Nephron (organoid): ENCODE measurements around the gene ZBED2.

ENCODE experiments used
- H3K27ac Mint-ChIP-seq, 3 experiments: 2 replicates each; pipeline ENCODE4 v1.8.0; 2020; ENCODE audit warnings: mixed read lengths in 3 of 3, mild to moderate bottlenecking in 2 of 3, moderate library complexity in 1 of 3
- H3K27me3 Mint-ChIP-seq: 2 replicates; pipeline ENCODE4 v1.8.0; 2021; ENCODE audit warnings: low read depth, mild to moderate bottlenecking, moderate library complexity, mixed read lengths
- H3K36me3 Mint-ChIP-seq: 2 replicates; pipeline ENCODE4 v1.8.0; 2020; ENCODE audit warnings: low read depth, mixed read lengths
- H3K4me1 Mint-ChIP-seq: 2 replicates; pipeline ENCODE4 v1.8.0; 2020; ENCODE audit warnings: mixed read lengths
- H3K4me3 Mint-ChIP-seq, 3 experiments: 2 replicates each; pipeline ENCODE4 v1.8.0; 2020; ENCODE audit warnings: mild to moderate bottlenecking in 3 of 3, mixed read lengths in 3 of 3, moderate library complexity in 2 of 3
- H3K9me3 Mint-ChIP-seq: 2 replicates; pipeline ENCODE4 v1.8.0; 2020; ENCODE audit warnings: mixed read lengths
- TF ChIP-seq, protein P1 (sequence below), 3 experiments: fragments of 200-600 bp; sonication (generic); IDR thresholded peaks; one replicate each; pipeline ENCODE4 v1.5.0; 2021; ENCODE audit warnings: antibody characterized with exemption in 3 of 3; ENCODE audit not compliant: unreplicated experiment in 3 of 3

ZBED2 gene

DNA sequence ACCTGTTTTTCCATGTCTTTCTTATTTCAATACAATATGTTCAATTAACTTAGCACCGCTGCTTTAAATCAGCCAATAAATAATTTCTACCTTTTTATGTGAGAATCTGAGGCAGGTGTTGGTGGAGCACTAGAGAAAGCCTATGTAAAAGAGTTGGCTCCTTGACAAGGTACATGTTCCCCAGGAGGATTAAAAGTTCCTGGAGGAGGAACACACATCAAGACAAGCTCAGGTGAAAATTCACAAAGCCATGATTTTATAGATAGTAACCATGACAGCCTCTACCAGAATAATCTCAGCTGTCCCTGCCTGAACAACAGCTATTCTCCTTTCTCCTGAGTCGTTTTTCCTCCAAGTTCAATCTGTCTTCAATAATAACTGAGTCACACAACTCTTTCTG is 3.4 kb upstream of the ZBED2 start:
- H3K4me3 Mint-ChIP-seq, result no peak overlapping the region
- no peak overlapping the region for H3K27ac Mint-ChIP-seq
- no peaks in the 10 kb centered on the region for H3K4me1 Mint-ChIP-seq
- H3K36me3 Mint-ChIP-seq, result no peaks in the 10 kb centered on the region
- no peaks in the 10 kb centered on the region for H3K9me3 Mint-ChIP-seq
- H3K27me3 Mint-ChIP-seq, result peaks cover 2% of the 10 kb centered on the region
- TF ChIP-seq, protein P1, sequence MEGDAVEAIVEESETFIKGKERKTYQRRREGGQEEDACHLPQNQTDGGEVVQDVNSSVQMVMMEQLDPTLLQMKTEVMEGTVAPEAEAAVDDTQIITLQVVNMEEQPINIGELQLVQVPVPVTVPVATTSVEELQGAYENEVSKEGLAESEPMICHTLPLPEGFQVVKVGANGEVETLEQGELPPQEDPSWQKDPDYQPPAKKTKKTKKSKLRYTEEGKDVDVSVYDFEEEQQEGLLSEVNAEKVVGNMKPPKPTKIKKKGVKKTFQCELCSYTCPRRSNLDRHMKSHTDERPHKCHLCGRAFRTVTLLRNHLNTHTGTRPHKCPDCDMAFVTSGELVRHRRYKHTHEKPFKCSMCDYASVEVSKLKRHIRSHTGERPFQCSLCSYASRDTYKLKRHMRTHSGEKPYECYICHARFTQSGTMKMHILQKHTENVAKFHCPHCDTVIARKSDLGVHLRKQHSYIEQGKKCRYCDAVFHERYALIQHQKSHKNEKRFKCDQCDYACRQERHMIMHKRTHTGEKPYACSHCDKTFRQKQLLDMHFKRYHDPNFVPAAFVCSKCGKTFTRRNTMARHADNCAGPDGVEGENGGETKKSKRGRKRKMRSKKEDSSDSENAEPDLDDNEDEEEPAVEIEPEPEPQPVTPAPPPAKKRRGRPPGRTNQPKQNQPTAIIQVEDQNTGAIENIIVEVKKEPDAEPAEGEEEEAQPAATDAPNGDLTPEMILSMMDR (IDR thresholded peaks at IDR 0.05; ENCODE audit: unreplicated experiment in 3 of 3), result no peak

DNA sequence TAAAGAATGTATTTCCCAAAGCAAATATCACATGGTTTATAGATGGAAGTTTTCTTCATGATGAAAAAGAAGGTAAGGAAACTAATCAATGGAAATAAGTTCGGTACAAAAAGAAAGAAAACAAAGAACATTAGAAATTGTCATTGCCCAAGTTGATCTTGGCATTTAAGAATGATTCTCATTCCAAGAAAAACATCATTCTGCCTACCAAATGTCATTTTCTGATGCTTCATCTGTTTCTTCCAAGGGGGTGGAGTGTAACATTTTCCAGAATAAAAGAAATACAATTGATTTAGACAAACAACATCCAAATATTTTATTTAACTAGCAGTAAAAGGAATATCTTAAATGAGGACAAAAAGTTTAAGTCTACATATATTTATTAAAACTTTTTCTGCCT is 3.0 kb upstream of the ZBED2 start:
- H3K27me3 Mint-ChIP-seq, result peaks cover 3% of the 10 kb centered on the region
- no peak overlapping the region for H3K4me3 Mint-ChIP-seq
- H3K36me3 Mint-ChIP-seq, result no peaks in the 10 kb centered on the region
- TF ChIP-seq, protein P1 (IDR thresholded peaks at IDR 0.05; ENCODE audit: unreplicated experiment in 3 of 3), result no peak
- no peaks in the 10 kb centered on the region for H3K4me1 Mint-ChIP-seq
- H3K9me3 Mint-ChIP-seq, result no peaks in the 10 kb centered on the region
- H3K27ac Mint-ChIP-seq, result no peak overlapping the region

DNA sequence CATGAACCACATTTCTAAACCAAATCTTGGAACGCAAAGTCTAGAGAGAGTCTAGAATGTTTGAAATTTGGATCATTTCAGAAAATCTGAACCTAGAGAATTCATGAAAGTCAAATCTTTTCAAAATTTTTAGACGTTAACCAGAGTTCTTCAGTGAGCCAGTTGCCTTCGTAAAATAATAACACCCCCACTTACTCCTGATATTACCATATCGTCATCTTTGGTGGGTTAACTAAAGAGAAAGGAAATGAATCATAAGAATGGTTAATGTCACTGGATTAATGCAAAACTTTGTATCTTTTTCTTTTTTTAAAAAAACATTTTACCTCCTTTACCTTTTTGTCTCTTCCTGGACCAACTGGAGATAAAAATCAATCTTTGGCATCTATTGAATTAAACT is 1.2 kb upstream of the ZBED2 start:
- H3K27ac Mint-ChIP-seq, result no peak overlapping the region
- peaks cover 3% of the 10 kb centered on the region for H3K27me3 Mint-ChIP-seq
- H3K9me3 Mint-ChIP-seq, result no peaks in the 10 kb centered on the region
- no peaks in the 10 kb centered on the region for H3K36me3 Mint-ChIP-seq
- no peaks in the 10 kb centered on the region for H3K4me1 Mint-ChIP-seq
- TF ChIP-seq, protein P1 (IDR thresholded peaks at IDR 0.05; ENCODE audit: unreplicated experiment in 3 of 3), result no peak
- H3K4me3 Mint-ChIP-seq, result no peak overlapping the region

DNA sequence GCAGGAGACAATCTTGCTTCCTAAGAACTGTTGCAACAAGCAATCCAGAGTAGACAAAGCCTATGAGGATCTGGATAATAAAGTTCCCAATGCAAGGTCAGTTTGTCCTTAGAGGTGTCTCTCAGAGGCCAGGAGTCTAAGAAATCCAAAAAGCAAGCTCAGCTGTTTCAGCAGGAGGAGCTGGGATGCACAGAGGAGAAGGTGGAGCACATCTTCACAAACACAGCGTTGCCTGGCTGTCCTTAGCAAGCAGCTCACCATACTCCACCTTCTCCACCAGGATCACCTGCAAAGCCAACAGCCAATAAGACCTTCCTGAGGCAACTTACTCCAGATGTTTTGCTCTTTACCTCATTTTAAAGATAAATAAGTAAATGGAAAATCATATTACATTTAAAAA is 365 bp downstream of the ZBED2 start:
- peaks cover 3% of the 10 kb centered on the region for H3K27me3 Mint-ChIP-seq
- H3K4me3 Mint-ChIP-seq, result no peak overlapping the region
- no peaks in the 10 kb centered on the region for H3K4me1 Mint-ChIP-seq
- no peak overlapping the region for H3K27ac Mint-ChIP-seq
- no peaks in the 10 kb centered on the region for H3K9me3 Mint-ChIP-seq
- H3K36me3 Mint-ChIP-seq, result no peaks in the 10 kb centered on the region
- TF ChIP-seq, protein P1 (IDR thresholded peaks at IDR 0.05; ENCODE audit: unreplicated experiment in 3 of 3), result no peak

DNA sequence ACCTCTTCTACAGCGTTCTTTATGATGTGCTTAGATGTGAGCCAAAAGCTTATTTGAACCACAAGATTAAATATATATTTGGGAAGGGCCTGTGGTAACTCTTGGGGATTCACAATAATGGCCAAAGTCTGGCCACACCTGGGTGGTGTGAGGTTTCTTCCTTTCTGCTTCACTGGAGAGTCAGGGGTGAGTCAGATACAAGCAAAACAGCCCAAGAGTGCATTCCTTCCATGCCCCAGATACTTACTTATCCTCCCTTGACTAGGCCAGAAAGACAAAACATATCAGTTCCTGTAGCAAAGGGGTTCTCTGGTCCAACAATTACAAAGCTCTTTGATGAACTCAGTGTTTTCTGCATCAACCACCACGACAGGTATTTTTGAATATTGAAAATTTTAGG is 941 bp downstream of the ZBED2 start:
- TF ChIP-seq, protein P1 (IDR thresholded peaks at IDR 0.05; ENCODE audit: unreplicated experiment in 3 of 3), result no peak
- Mint-ChIP-seq H3K4me1 (no peaks in the 10 kb centered on the region), H3K27ac (no peak overlapping the region), H3K36me3 (no peaks in the 10 kb centered on the region), H3K4me3 (no peak overlapping the region), H3K27me3 (peaks cover 3% of the 10 kb centered on the region), H3K9me3 (no peaks in the 10 kb centered on the region)

DNA sequence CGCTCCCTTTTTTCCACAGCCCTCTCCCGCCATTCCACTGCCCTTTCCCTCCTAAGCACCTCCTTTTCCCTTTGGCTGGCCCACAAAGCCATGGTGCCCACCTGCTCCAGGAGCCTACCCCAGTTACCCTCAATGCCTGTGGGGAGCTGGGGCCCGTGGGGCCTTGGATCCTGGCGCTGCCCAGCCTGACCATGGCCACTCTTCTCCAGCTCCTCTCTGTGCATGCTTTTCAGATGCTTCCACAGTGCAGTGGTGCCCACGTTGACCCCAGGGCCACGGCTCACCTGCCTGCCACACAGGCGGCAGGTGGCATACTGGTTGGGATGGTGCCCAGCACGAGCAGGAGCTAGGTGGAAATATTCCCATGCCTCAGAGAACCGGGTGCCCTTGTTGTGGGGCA is 1.5 kb downstream of the ZBED2 start:
- TF ChIP-seq, protein P1 (IDR thresholded peaks at IDR 0.05; ENCODE audit: unreplicated experiment in 3 of 3), result no peak
- peaks cover 3% of the 10 kb centered on the region for H3K27me3 Mint-ChIP-seq
- H3K4me1 Mint-ChIP-seq, result no peaks in the 10 kb centered on the region
- H3K27ac Mint-ChIP-seq, result no peak overlapping the region
- H3K4me3 Mint-ChIP-seq, result no peak overlapping the region
- no peaks in the 10 kb centered on the region for H3K9me3 Mint-ChIP-seq
- no peaks in the 10 kb centered on the region for H3K36me3 Mint-ChIP-seq
